ENCODE measurements around the gene NEK10.
"Not testable (repeated sequence)": the region's sequence is repeated elsewhere in the genome, so short reads cannot be mapped to it uniquely, and the experiment has no call there.

NEK10 gene

GRCh38 chr3:27368831-27369607, at the start of gene NEK10:
Gene NEK10, minus strand, starts transcription at chr3:27369383. Its CDS starts 16,501 bp downstream, at chr3:27352882.
- DNase-seq (ENCODE audit: low read depth in 2 of 2), result peak; percentile 82 to 84

- DNase-seq (ENCODE audit: low read depth in 2 of 2), result no peak
Measured at GRCh38 chr3:27415202-27415601, 46.0 kb upstream of the NEK10 start.

GRCh38 chr3:27392950-27393679, 23.9 kb upstream of the NEK10 start:
- no peak for DNase-seq (ENCODE audit: low read depth in 2 of 2)

- DNase-seq (ENCODE audit: low read depth in 2 of 2), result not testable (repeated sequence)
Measured at GRCh38 chr3:27392414-27392813, 23.2 kb upstream of the NEK10 start.

GRCh38 chr3:27391796-27392195, 22.6 kb upstream of the NEK10 start:
- DNase-seq (ENCODE audit: low read depth in 2 of 2), result no peak

GRCh38 chr3:27387625-27388024, 18.4 kb upstream of the NEK10 start:
- DNase-seq (ENCODE audit: low read depth in 2 of 2), result no peak

GRCh38 chr3:27385504-27385903, 16.3 kb upstream of the NEK10 start:
- DNase-seq (ENCODE audit: low read depth in 2 of 2), result no peak

GRCh38 chr3:27384191-27384590, 15.0 kb upstream of the NEK10 start:
- DNase-seq (ENCODE audit: low read depth in 2 of 2), result no peak

- DNase-seq (ENCODE audit: low read depth in 2 of 2), result no peak
Measured at GRCh38 chr3:27380433-27381357, 11.5 kb upstream of the NEK10 start.

GRCh38 chr3:27378331-27378730, 9.1 kb upstream of the NEK10 start:
- no peak for DNase-seq (ENCODE audit: low read depth in 2 of 2)

GRCh38 chr3:27376109-27376772, 7.1 kb upstream of the NEK10 start:
- no peak for DNase-seq (ENCODE audit: low read depth in 2 of 2)

GRCh38 chr3:27366062-27366591, 3.1 kb downstream of the NEK10 start:
- no peak for DNase-seq (ENCODE audit: low read depth in 2 of 2)

- DNase-seq (ENCODE audit: low read depth in 2 of 2), result no peak
Measured at GRCh38 chr3:27360113-27361078, 8.8 kb downstream of the NEK10 start.

- DNase-seq (ENCODE audit: low read depth in 2 of 2), result no peak
Measured at GRCh38 chr3:27358372-27358771, 10.8 kb downstream of the NEK10 start.

GRCh38 chr3:27357665-27358258, 11.4 kb downstream of the NEK10 start:
- DNase-seq (ENCODE audit: low read depth in 2 of 2), result peak; percentile 14 to 51

GRCh38 chr3:27356976-27357375, 12.2 kb downstream of the NEK10 start:
- no peak for DNase-seq (ENCODE audit: low read depth in 2 of 2)

- no peak for DNase-seq (ENCODE audit: low read depth in 2 of 2)
Measured at GRCh38 chr3:27354588-27355203, 14.5 kb downstream of the NEK10 start.

- no peak for DNase-seq (ENCODE audit: low read depth in 2 of 2)
Measured at GRCh38 chr3:27354161-27354560, 15.0 kb downstream of the NEK10 start.

- no peak for DNase-seq (ENCODE audit: low read depth in 2 of 2)
Measured at GRCh38 chr3:27353221-27353620, 16.0 kb downstream of the NEK10 start.
